IPS-18a (cell line): ENCODE measurements around the gene TENM4.

Experiments used
- H3K27ac ChIP-seq: one replicate; pipeline ENCODE4 v1.5.1; 2013; ENCODE audit warnings: low read length
- H3K27me3 ChIP-seq: one replicate; pipeline ENCODE4 v1.6.1; 2013; ENCODE audit warnings: mild to moderate bottlenecking, low read length; ENCODE audit not compliant: control insufficient read depth, insufficient read depth
- H3K36me3 ChIP-seq: one replicate; pipeline ENCODE4 v1.6.1; 2013; ENCODE audit warnings: low read depth, low read length; ENCODE audit not compliant: control insufficient read depth
- H3K4me1 ChIP-seq: one replicate; pipeline ENCODE4 v1.6.1; 2013; ENCODE audit warnings: low read depth, low read length; ENCODE audit not compliant: control insufficient read depth
- H3K4me3 ChIP-seq: one replicate; pipeline ENCODE4 v1.5.1; 2013; ENCODE audit warnings: low read length
- H3K9ac ChIP-seq: one replicate; pipeline ENCODE4 v1.6.1; 2013; ENCODE audit warnings: mild to moderate bottlenecking, low read length, moderate library complexity
- H3K9me3 ChIP-seq: one replicate; pipeline ENCODE4 v1.6.1; 2013; ENCODE audit warnings: low read depth, low read length; ENCODE audit not compliant: control insufficient read depth

Gene TENM4

GRCh38 chr11:78783846-78784245 lies 657.0 kb downstream of the TENM4 start:
- no peaks in the 10 kb centered on the region for H3K9me3 ChIP-seq

GRCh38 chr11:78783301-78783700 lies 657.5 kb downstream of the TENM4 start:
- H3K27ac ChIP-seq, result no peak overlapping the region
- H3K4me3 ChIP-seq, result no peak overlapping the region
- no peaks in the 10 kb centered on the region for H3K27me3 ChIP-seq
- no peaks in the 10 kb centered on the region for H3K36me3 ChIP-seq
- H3K9ac ChIP-seq, result no peak overlapping the region
- H3K4me1 ChIP-seq, result peaks cover 10% of the 10 kb centered on the region
- H3K9me3 ChIP-seq, result no peaks in the 10 kb centered on the region

More at GRCh38 chr11:78783846-78784245, 657.0 kb downstream of the TENM4 start:
- H3K9ac ChIP-seq, result no peak overlapping the region
- H3K27me3 ChIP-seq, result no peaks in the 10 kb centered on the region
- H3K27ac ChIP-seq, result no peak overlapping the region
- H3K36me3 ChIP-seq, result no peaks in the 10 kb centered on the region
- no peak overlapping the region for H3K4me3 ChIP-seq
- peaks cover 10% of the 10 kb centered on the region for H3K4me1 ChIP-seq

- no peaks in the 10 kb centered on the region for H3K36me3 ChIP-seq
- H3K27me3 ChIP-seq, result no peaks in the 10 kb centered on the region
- no peaks in the 10 kb centered on the region for H3K9me3 ChIP-seq
Measured at GRCh38 chr11:78782725-78783124, 658.1 kb downstream of the TENM4 start.

GRCh38 chr11:78780889-78781288 lies 659.9 kb downstream of the TENM4 start:
- Histone ChIP-seq H3K27ac (no peak overlapping the region), H3K4me1 (peaks cover 10% of the 10 kb centered on the region), H3K27me3 (no peaks in the 10 kb centered on the region), H3K9me3 (no peaks in the 10 kb centered on the region), H3K9ac (no peak overlapping the region), H3K36me3 (no peaks in the 10 kb centered on the region), H3K4me3 (no peak overlapping the region)

More at GRCh38 chr11:78782725-78783124, 658.1 kb downstream of the TENM4 start:
- Histone ChIP-seq H3K27ac (no peak overlapping the region), H3K4me3 (no peak overlapping the region), H3K9ac (no peak overlapping the region), H3K4me1 (peaks cover 10% of the 10 kb centered on the region)

GRCh38 chr11:78773492-78773891 lies 667.3 kb downstream of the TENM4 start:
- Histone ChIP-seq H3K27me3 (no peaks in the 10 kb centered on the region), H3K4me3 (no peak overlapping the region), H3K9me3 (no peaks in the 10 kb centered on the region), H3K36me3 (no peaks in the 10 kb centered on the region), H3K4me1 (no peaks in the 10 kb centered on the region), H3K27ac (no peak overlapping the region), H3K9ac (no peak overlapping the region)

GRCh38 chr11:78773077-78773476 lies 667.8 kb downstream of the TENM4 start:
- Histone ChIP-seq H3K9me3 (no peaks in the 10 kb centered on the region), H3K4me1 (no peaks in the 10 kb centered on the region), H3K9ac (no peak overlapping the region), H3K36me3 (no peaks in the 10 kb centered on the region), H3K27ac (no peak overlapping the region), H3K27me3 (no peaks in the 10 kb centered on the region), H3K4me3 (no peak overlapping the region)

- Histone ChIP-seq H3K27ac (no peak overlapping the region), H3K4me3 (no peak overlapping the region), H3K27me3 (no peaks in the 10 kb centered on the region), H3K9me3 (no peaks in the 10 kb centered on the region), H3K36me3 (no peaks in the 10 kb centered on the region), H3K4me1 (no peaks in the 10 kb centered on the region), H3K9ac (no peak overlapping the region)
Measured at GRCh38 chr11:78772186-78772585, 668.6 kb downstream of the TENM4 start.

GRCh38 chr11:78770931-78771330 lies 669.9 kb downstream of the TENM4 start:
- Histone ChIP-seq H3K27me3 (no peaks in the 10 kb centered on the region), H3K4me1 (no peaks in the 10 kb centered on the region), H3K27ac (no peak overlapping the region), H3K36me3 (no peaks in the 10 kb centered on the region), H3K9me3 (no peaks in the 10 kb centered on the region), H3K4me3 (no peak overlapping the region), H3K9ac (no peak overlapping the region)

- H3K27me3 ChIP-seq, result no peaks in the 10 kb centered on the region
Measured at GRCh38 chr11:78768971-78769370, 671.9 kb downstream of the TENM4 start.

GRCh38 chr11:78768345-78768744 lies 672.5 kb downstream of the TENM4 start:
- H3K9me3 ChIP-seq, result no peaks in the 10 kb centered on the region
- H3K36me3 ChIP-seq, result no peaks in the 10 kb centered on the region
- H3K27me3 ChIP-seq, result no peaks in the 10 kb centered on the region
- no peak overlapping the region for H3K4me3 ChIP-seq
- no peaks in the 10 kb centered on the region for H3K4me1 ChIP-seq
- H3K9ac ChIP-seq, result no peak overlapping the region
- no peak overlapping the region for H3K27ac ChIP-seq

More at GRCh38 chr11:78768971-78769370, 671.9 kb downstream of the TENM4 start:
- Histone ChIP-seq H3K9me3 (no peaks in the 10 kb centered on the region), H3K27ac (no peak overlapping the region), H3K4me3 (no peak overlapping the region), H3K36me3 (no peaks in the 10 kb centered on the region), H3K4me1 (no peaks in the 10 kb centered on the region), H3K9ac (no peak overlapping the region)

- Histone ChIP-seq H3K36me3 (no peaks in the 10 kb centered on the region), H3K4me1 (no peaks in the 10 kb centered on the region), H3K9ac (no peak overlapping the region), H3K9me3 (no peaks in the 10 kb centered on the region), H3K4me3 (no peak overlapping the region), H3K27me3 (no peaks in the 10 kb centered on the region), H3K27ac (no peak overlapping the region)
Measured at GRCh38 chr11:78767027-78767932, 673.5 kb downstream of the TENM4 start.

- H3K27ac ChIP-seq, result no peak overlapping the region
- no peaks in the 10 kb centered on the region for H3K27me3 ChIP-seq
- H3K9me3 ChIP-seq, result no peaks in the 10 kb centered on the region
- no peaks in the 10 kb centered on the region for H3K4me1 ChIP-seq
- no peaks in the 10 kb centered on the region for H3K36me3 ChIP-seq
- H3K9ac ChIP-seq, result no peak overlapping the region
- no peak overlapping the region for H3K4me3 ChIP-seq
Measured at GRCh38 chr11:78764946-78765345, 675.9 kb downstream of the TENM4 start.
